Cardiac muscle cell (in vitro differentiated cells and primary cell): Measurements from ENCODE around the gene H3-3A. TPM values are rescaled to one million over a fixed set of nuclear protein-coding genes. Genes with fewer than 3 reads are reported as not detected.
A peak's percentile ranks its signal among the peaks of the same experiment; 100 is the strongest.

Experiments used
- DNase-seq, 2 donors: peaks; one replicate each; pipeline versions ENCODE4 v3.0.0 to v3.0.0-alpha.2; 2010 to 2017; ENCODE audit warnings: low read depth in 1 of 2, low spot score in 1 of 2
- H3K27ac ChIP-seq: fragments of 200-600 bp; sonication (generic); 2 replicates; pipeline ENCODE4 v1.5.1; 2016
- H3K27me3 ChIP-seq: fragments of 200-600 bp; sonication (generic); 2 replicates; pipeline ENCODE4 v1.6.0; 2016; ENCODE audit warnings: control low read depth
- H3K36me3 ChIP-seq: fragments of 200-600 bp; sonication (generic); 2 replicates; pipeline ENCODE4 v1.5.1; 2016; ENCODE audit warnings: control low read depth
- H3K4me1 ChIP-seq: fragments of 200-600 bp; sonication (generic); 2 replicates; pipeline ENCODE4 v1.8.1; 2017; ENCODE audit warnings: low read depth, mild to moderate bottlenecking, mixed run types
- H3K4me3 ChIP-seq: fragments of 200-600 bp; sonication (generic); 2 replicates; pipeline ENCODE4 v1.5.1; 2016; ENCODE audit warnings: mild to moderate bottlenecking
- H3K9me3 ChIP-seq: fragments of 200-600 bp; sonication (generic); 2 replicates; pipeline ENCODE4 v1.5.1; 2017; ENCODE audit warnings: low read depth, mild to moderate bottlenecking, control low read depth
- polyA plus RNA-seq: library from polyadenylated mRNA; unstranded; fragments of >200 nt; fragmentation: Nextera tagmentation; extraction: Ambion mirVana; gene quantifications from 2 replicates; pipeline ENCODE4 v1.2.1, GENCODE V29; 2016
- total RNA-seq: library from RNA; depleted of rRNA; stranded (reverse); fragments of >200 nt; gene quantifications from 2 replicates; pipeline ENCODE4 v1.2.3, GENCODE V29; 2016
- TF ChIP-seq, protein P1 (sequence below): IDR thresholded peaks from 2 replicates; pipeline ENCODE4 v1.5.1; 2012; ENCODE audit warnings: low read depth, mild to moderate bottlenecking, low read length

Gene H3-3A
- total and polyA plus RNA-seq, 2 experiments from 2014 or later = 439 to 837 TPM

DNA sequence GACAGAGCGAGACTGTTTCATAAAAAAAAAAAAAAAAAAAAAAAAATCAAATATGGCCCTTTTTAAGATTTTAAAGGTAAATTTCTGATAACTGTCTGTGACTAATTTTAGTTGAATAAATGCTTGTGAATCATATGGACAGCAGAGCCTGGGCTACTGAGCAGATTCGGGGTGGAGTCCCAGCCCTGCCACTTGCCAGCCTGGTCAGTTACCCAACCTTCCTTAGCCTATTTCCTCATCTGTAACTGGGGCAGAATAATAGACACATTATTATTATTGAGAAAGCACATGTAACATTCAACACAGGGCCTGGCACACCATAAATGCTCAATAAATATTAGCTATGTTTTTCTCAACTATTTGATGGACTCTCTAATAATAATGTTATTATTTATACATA lies 11.2 kb upstream of the H3-3A start:
- Histone ChIP-seq H3K27me3 (no peaks in the 10 kb centered on the region), H3K9me3 (no peaks in the 10 kb centered on the region), H3K27ac (no peak overlapping the region), H3K4me3 (no peak overlapping the region), H3K36me3 (no peaks in the 10 kb centered on the region), H3K4me1 (no peaks in the 10 kb centered on the region)
- no peak for DNase-seq
- TF ChIP-seq, protein P1, sequence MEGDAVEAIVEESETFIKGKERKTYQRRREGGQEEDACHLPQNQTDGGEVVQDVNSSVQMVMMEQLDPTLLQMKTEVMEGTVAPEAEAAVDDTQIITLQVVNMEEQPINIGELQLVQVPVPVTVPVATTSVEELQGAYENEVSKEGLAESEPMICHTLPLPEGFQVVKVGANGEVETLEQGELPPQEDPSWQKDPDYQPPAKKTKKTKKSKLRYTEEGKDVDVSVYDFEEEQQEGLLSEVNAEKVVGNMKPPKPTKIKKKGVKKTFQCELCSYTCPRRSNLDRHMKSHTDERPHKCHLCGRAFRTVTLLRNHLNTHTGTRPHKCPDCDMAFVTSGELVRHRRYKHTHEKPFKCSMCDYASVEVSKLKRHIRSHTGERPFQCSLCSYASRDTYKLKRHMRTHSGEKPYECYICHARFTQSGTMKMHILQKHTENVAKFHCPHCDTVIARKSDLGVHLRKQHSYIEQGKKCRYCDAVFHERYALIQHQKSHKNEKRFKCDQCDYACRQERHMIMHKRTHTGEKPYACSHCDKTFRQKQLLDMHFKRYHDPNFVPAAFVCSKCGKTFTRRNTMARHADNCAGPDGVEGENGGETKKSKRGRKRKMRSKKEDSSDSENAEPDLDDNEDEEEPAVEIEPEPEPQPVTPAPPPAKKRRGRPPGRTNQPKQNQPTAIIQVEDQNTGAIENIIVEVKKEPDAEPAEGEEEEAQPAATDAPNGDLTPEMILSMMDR = no peak

DNA sequence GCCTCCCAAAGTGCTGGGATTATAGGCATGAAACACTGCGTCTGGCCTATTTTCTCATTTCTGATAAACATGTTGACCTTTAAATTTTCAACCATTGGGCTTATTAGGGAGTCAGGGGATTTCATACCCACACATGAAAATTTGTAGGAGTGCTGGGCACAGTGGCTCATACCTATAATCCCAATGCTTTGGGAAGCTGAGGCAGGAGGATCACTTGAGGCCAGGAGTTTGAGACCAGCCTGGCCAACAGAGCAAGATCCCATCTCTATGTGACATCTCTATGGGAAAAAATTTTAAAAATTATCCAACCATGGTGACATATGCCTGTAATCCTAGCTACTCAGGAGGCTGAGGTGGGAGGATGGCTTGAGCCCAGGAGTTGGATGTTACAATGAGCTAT lies 10.5 kb upstream of the H3-3A start:
- no peaks in the 10 kb centered on the region for H3K36me3 ChIP-seq
- no peak overlapping the region for H3K27ac ChIP-seq
- no peaks in the 10 kb centered on the region for H3K9me3 ChIP-seq
- no peak for DNase-seq
- H3K4me3 ChIP-seq = no peak overlapping the region
- no peaks in the 10 kb centered on the region for H3K4me1 ChIP-seq
- no peaks in the 10 kb centered on the region for H3K27me3 ChIP-seq
- TF ChIP-seq, protein P1 = no peak

DNA sequence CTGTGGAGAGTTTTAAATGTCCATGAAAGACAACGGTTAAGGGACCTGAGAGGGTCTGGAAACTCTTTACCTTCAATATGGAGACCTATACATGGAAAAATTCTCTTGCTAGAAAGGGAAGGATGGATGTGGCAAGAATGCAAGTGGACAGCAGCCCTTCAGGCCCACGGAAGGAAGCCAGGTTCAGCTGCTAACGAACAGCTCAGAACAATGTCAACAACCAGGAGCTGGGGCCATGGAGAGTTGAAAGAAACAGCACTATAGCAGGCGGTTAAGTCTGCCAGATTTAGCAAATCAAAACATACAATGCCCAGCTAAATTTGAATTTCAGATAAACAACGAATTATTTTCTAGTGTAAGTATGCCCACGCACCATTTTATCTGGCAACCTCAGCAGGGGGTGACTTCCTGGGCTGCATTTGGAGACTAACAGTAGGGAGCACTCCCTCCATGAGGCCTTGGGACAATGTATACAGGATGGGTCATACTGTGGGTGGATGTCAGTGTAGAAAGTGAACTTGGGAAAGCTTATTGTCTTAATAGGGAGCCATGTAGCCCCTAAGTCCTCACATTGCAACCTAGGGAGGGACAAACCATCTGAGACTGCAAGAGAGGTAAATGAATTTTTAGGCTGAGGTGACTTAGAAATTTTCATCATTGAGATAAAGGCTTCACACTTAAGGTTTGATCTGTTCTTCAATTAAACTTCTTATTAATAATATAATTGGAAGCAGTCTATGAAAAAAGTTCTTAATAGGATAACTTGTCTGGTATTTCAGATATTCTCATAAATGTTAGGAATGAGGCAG lies 7.8 kb upstream of the H3-3A start:
- TF ChIP-seq, protein P1 = no peak

DNA sequence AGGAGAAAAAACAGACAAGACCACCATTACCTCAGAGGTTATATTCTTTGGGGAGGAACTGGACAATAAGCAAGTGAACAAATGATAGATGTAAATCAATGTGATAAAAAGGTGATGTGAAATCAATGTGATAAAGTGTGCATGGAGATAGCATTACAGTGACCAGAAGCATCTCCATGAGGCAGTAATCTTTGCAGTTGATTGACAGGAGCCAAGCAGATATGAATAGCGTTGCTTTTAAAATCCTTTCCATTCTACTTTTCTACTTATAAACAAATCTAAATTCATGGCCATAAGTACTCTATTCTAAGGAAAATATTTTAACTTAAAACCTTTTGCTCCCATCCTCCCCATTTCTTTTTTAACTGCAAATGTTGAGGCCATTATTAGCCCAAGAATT lies 2.8 kb upstream of the H3-3A start:
- H3K9me3 ChIP-seq = no peaks in the 10 kb centered on the region
- TF ChIP-seq, protein P1 = no peak
- peaks cover 8% of the 10 kb centered on the region for H3K4me1 ChIP-seq
- no peaks in the 10 kb centered on the region for H3K36me3 ChIP-seq
- H3K27ac ChIP-seq = no peak overlapping the region
- no peak for DNase-seq
- no peaks in the 10 kb centered on the region for H3K27me3 ChIP-seq
- no peak overlapping the region for H3K4me3 ChIP-seq

More for the DNA sequence above, 7.8 kb upstream of the H3-3A start:
- Histone ChIP-seq H3K27me3 (no peaks in the 10 kb centered on the region), H3K36me3 (no peaks in the 10 kb centered on the region), H3K27ac (peak overlapping the region; percentile 18), H3K9me3 (no peaks in the 10 kb centered on the region), H3K4me1 (no peaks in the 10 kb centered on the region), H3K4me3 (no peak overlapping the region)
- DNase-seq = peak in 1 of 2 donors; percentile 30

DNA sequence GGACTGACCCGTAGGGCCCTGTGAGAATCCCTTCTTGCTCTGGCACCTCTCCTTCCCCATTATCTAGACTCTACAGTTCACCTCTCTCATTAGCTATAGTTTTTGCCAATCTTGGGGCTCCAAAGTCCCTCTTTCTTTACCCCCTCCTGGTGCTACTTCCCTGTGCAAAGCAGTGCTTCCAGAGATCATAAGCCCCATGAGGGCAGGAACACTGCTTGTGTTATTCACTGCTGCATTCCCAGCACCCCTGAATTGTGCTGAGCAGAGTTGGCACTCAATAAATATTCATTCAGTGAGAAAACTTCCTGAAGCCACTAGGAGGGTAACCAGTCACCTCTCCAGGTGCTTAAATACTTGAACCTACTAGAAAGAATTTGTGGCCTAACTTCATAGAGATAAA lies 2.1 kb upstream of the H3-3A start:
- TF ChIP-seq, protein P1 = no peak
- H3K27ac ChIP-seq = peak overlapping the region; percentile 100
- peaks cover 1% of the 10 kb centered on the region for H3K36me3 ChIP-seq
- no peaks in the 10 kb centered on the region for H3K9me3 ChIP-seq
- no peak overlapping the region for H3K4me3 ChIP-seq
- peaks cover 14% of the 10 kb centered on the region for H3K4me1 ChIP-seq
- no peak for DNase-seq
- H3K27me3 ChIP-seq = no peaks in the 10 kb centered on the region
